ENCODE data around the gene SPEF2. TPM values are rescaled to one million over a fixed set of nuclear protein-coding genes. Genes with fewer than 3 reads are reported as not detected.
"Not testable (repeated sequence)": the region's sequence is repeated elsewhere in the genome, so short reads cannot be mapped to it uniquely, and the experiment has no call there.

SPEF2 gene
- total RNA-seq, 1 experiment from 2014 or later, result 0.87 TPM

DNA sequence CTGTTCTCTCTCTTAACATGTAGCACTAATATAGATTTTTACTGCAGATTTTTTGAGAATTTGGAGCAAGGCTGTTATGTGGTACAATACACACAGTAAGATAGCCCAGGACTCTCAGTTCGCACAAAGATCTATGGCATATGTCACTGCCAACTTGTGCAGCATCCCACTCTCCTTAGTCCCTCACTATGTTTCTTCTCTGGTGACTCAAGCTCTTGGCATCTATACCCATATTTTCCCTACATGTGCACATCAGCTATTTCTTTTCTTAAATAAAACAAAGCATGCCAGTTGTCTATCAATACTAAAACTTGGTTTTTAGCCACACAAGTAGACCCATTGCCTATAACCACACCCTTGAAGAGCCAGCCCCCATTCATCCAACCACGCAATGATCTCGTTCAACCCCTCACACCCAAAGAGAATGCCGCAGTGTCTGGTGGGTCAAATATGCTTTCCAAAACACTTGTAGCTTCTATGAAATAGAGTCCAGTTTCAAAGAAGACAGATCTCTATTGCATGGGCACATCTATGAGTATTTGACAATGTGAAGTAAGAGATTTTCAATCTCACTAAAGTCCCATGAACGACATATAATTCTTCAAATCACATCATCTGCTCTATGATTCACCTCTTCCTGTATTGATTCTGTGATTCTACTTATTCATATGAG, 220.8 kb downstream of the SPEF2 start:
- Histone ChIP-seq H3K36me3 (ENCODE audit: control insufficient read depth, insufficient read depth, low read length) (no peaks in the 10 kb centered on the region), H3K27me3 (ENCODE audit: control insufficient read depth, insufficient read depth, low read length) (no peaks in the 10 kb centered on the region), H3K4me1 (ENCODE audit: control insufficient read depth, insufficient read depth, low read length) (no peaks in the 10 kb centered on the region), H3K27ac (ENCODE audit: low read length) (no peak overlapping the region), H3K9me3 (ENCODE audit: control insufficient read depth, insufficient read depth, low read depth, low read length) (peaks cover 9% of the 10 kb centered on the region), H3K4me3 (ENCODE audit: low read depth in 2 of 2, low read length in 2 of 2) (no peak overlapping the region)
- intact Hi-C loops (cut with micrococcal nuclease; ENCODE audit: unreplicated experiment) (no loop called here), in situ Hi-C loops (cut with HindIII; ENCODE audit: low pct_unique_long_range_greater_than_20kb, low sequenced_read_pairs) (no loop called here)
- CTCF ChIA-PET, result no interaction called here
- BruUV-seq (replicated peaks), result no TSS peak
- POLR2A ChIA-PET, result no interaction called here
- ATAC-seq, result no peak
- DNase-seq (ENCODE audit: low read depth, low spot score), result no peak
- TF ChIP-seq POLR2AphosphoS5 (IDR thresholded peaks at IDR 0.05; ENCODE audit: low read depth, low read length) (no peak), TCF7L2 (IDR thresholded peaks at IDR 0.05; ENCODE audit: low read depth, low read length) (no peak), SIN3A (IDR thresholded peaks at IDR 0.05; ENCODE audit: borderline replicate concordance, insufficient read depth, low read depth, low read length) (no peak)
- TF ChIP-seq, protein P1, sequence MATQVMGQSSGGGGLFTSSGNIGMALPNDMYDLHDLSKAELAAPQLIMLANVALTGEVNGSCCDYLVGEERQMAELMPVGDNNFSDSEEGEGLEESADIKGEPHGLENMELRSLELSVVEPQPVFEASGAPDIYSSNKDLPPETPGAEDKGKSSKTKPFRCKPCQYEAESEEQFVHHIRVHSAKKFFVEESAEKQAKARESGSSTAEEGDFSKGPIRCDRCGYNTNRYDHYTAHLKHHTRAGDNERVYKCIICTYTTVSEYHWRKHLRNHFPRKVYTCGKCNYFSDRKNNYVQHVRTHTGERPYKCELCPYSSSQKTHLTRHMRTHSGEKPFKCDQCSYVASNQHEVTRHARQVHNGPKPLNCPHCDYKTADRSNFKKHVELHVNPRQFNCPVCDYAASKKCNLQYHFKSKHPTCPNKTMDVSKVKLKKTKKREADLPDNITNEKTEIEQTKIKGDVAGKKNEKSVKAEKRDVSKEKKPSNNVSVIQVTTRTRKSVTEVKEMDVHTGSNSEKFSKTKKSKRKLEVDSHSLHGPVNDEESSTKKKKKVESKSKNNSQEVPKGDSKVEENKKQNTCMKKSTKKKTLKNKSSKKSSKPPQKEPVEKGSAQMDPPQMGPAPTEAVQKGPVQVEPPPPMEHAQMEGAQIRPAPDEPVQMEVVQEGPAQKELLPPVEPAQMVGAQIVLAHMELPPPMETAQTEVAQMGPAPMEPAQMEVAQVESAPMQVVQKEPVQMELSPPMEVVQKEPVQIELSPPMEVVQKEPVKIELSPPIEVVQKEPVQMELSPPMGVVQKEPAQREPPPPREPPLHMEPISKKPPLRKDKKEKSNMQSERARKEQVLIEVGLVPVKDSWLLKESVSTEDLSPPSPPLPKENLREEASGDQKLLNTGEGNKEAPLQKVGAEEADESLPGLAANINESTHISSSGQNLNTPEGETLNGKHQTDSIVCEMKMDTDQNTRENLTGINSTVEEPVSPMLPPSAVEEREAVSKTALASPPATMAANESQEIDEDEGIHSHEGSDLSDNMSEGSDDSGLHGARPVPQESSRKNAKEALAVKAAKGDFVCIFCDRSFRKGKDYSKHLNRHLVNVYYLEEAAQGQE (IDR thresholded peaks at IDR 0.05; ENCODE audit: insufficient read depth in 1 of 2, low read depth in 2 of 2, low read length in 1 of 2), result no peak
- TF ChIP-seq, protein P2, sequence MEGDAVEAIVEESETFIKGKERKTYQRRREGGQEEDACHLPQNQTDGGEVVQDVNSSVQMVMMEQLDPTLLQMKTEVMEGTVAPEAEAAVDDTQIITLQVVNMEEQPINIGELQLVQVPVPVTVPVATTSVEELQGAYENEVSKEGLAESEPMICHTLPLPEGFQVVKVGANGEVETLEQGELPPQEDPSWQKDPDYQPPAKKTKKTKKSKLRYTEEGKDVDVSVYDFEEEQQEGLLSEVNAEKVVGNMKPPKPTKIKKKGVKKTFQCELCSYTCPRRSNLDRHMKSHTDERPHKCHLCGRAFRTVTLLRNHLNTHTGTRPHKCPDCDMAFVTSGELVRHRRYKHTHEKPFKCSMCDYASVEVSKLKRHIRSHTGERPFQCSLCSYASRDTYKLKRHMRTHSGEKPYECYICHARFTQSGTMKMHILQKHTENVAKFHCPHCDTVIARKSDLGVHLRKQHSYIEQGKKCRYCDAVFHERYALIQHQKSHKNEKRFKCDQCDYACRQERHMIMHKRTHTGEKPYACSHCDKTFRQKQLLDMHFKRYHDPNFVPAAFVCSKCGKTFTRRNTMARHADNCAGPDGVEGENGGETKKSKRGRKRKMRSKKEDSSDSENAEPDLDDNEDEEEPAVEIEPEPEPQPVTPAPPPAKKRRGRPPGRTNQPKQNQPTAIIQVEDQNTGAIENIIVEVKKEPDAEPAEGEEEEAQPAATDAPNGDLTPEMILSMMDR (IDR thresholded peaks at IDR 0.05), result no peak

DNA sequence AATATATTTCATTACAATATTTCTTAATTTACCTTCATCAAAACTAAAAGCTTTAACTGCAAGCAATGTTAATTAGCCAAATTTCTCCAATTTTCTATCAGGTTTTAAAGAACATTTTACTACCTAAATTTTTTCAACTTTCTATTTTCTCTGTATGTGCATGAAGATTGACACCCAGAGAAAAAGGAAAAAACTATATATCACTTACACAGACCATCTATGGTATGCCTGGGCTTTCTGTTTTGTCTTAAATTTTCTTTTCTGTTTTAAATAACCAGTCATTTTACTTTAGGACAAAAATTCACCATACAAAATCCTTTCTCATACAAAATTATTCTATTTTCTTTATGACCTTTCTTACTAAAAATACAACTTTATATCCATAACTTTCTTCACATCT, 225.2 kb downstream of the SPEF2 start:
- H3K27me3 ChIP-seq (ENCODE audit: control insufficient read depth, insufficient read depth, low read length), result no peaks in the 10 kb centered on the region
- DNase-seq (ENCODE audit: low read depth, low spot score), result no peak
- no peaks in the 10 kb centered on the region for H3K36me3 ChIP-seq (ENCODE audit: control insufficient read depth, insufficient read depth, low read length)
- TF ChIP-seq, protein P1 (IDR thresholded peaks at IDR 0.05; ENCODE audit: insufficient read depth in 1 of 2, low read depth in 2 of 2, low read length in 1 of 2), result no peak
- TF ChIP-seq, protein P2 (IDR thresholded peaks at IDR 0.05), result no peak
- TF ChIP-seq SIN3A (IDR thresholded peaks at IDR 0.05; ENCODE audit: borderline replicate concordance, insufficient read depth, low read depth, low read length) (no peak), POLR2AphosphoS5 (IDR thresholded peaks at IDR 0.05; ENCODE audit: low read depth, low read length) (no peak), TCF7L2 (IDR thresholded peaks at IDR 0.05; ENCODE audit: low read depth, low read length) (no peak)
- ChIA-PET POLR2A (no interaction called here), CTCF (no interaction called here)
- ATAC-seq, result no peak
- H3K27ac ChIP-seq (ENCODE audit: low read length), result no peak overlapping the region
- in situ Hi-C loops (cut with HindIII; ENCODE audit: low pct_unique_long_range_greater_than_20kb, low sequenced_read_pairs), result no loop called here
- no peaks in the 10 kb centered on the region for H3K4me1 ChIP-seq (ENCODE audit: control insufficient read depth, insufficient read depth, low read length)
- H3K4me3 ChIP-seq (ENCODE audit: low read depth in 2 of 2, low read length in 2 of 2), result no peak overlapping the region
- no TSS peak for BruUV-seq (replicated peaks)
- H3K9me3 ChIP-seq (ENCODE audit: control insufficient read depth, insufficient read depth, low read depth, low read length), result peaks cover 14% of the 10 kb centered on the region
- intact Hi-C loops (cut with micrococcal nuclease; ENCODE audit: unreplicated experiment), result no loop called here

DNA sequence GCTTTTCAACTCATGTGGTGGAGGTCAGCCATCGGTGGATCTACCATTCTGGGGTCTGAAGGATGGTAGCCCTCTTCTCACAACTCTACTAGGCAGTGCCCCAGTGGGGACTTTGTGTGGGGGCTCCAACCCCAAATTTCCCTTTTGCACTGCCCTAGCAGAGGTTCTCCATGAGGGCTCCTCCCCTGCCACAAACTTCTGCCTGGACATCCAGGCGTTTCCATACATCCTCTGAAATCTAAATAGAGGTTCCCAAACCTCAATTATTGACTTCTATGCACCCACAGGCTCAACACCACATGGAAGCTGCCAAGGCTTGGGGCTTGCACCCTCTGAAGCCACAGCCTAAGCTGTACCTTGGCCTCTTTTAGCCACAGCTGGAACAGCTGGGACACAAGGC, 227.8 kb downstream of the SPEF2 start:
- H3K27me3 ChIP-seq (ENCODE audit: control insufficient read depth, insufficient read depth, low read length); H3K36me3 ChIP-seq (ENCODE audit: control insufficient read depth, insufficient read depth, low read length); H3K27ac ChIP-seq (ENCODE audit: low read length); ATAC-seq; DNase-seq (ENCODE audit: low read depth, low spot score); H3K4me1 ChIP-seq (ENCODE audit: control insufficient read depth, insufficient read depth, low read length); H3K4me3 ChIP-seq (ENCODE audit: low read depth in 2 of 2, low read length in 2 of 2); POLR2A ChIA-PET; intact Hi-C loops (cut with micrococcal nuclease; ENCODE audit: unreplicated experiment); in situ Hi-C loops (cut with HindIII; ENCODE audit: low pct_unique_long_range_greater_than_20kb, low sequenced_read_pairs); BruUV-seq (replicated peaks): not testable (repeated sequence)
- H3K9me3 ChIP-seq (ENCODE audit: control insufficient read depth, insufficient read depth, low read depth, low read length), result peaks cover 14% of the 10 kb centered on the region
- CTCF ChIA-PET, result interaction anchor here (0.6 kb wide), 1 partner anchor 483 kb away, joined by 3 read pairs; no protein-coding TSS in a partner anchor
